ENCODE data around the gene BRAP.
A peak's percentile ranks its signal among the peaks of the same experiment; 100 is the strongest.
"Not testable (repeated sequence)": the region's sequence is repeated elsewhere in the genome, so short reads cannot be mapped to it uniquely, and the experiment has no call there.

Gene BRAP

GRCh38 chr12:111673503-111673902 is 12.3 kb downstream of the BRAP start:
- DNase-seq = peak in 2 of 51 donors; percentile 7 to 9

- no peak for DNase-seq
These were observed 12.9 kb downstream of the BRAP start for GRCh38 chr12:111672822-111673381.

GRCh38 chr12:111664961-111665865 is 20.5 kb downstream of the BRAP start:
- DNase-seq = peak in 33 of 51 donors; percentile 1 to 79 (median 38)

- DNase-seq = no peak
These were observed 21.3 kb downstream of the BRAP start for GRCh38 chr12:111664499-111664898.

GRCh38 chr12:111656016-111656415 is 29.7 kb downstream of the BRAP start:
- DNase-seq = no peak

- DNase-seq = no peak
These were observed 30.4 kb downstream of the BRAP start for GRCh38 chr12:111655356-111655755.

- peak in 7 of 51 donors; percentile 9 to 37 (median 20) for DNase-seq
These were observed 32.2 kb downstream of the BRAP start for GRCh38 chr12:111653596-111653995.

GRCh38 chr12:111652530-111652929 is 33.2 kb downstream of the BRAP start:
- DNase-seq = not testable (repeated sequence)

GRCh38 chr12:111650912-111651311 is 34.8 kb downstream of the BRAP start:
- no peak for DNase-seq

GRCh38 chr12:111645433-111645832 is 40.3 kb downstream of the BRAP start:
- no peak for DNase-seq

- DNase-seq = peak in 4 of 51 donors; percentile 4 to 20 (median 16)
These were observed 42.3 kb downstream of the BRAP start for GRCh38 chr12:111643427-111643826.

- DNase-seq = no peak
These were observed 42.9 kb downstream of the BRAP start for GRCh38 chr12:111642681-111643426.

- DNase-seq = peak in 1 of 51 donors; percentile 9
These were observed 45.2 kb downstream of the BRAP start for GRCh38 chr12:111640506-111640905.

GRCh38 chr12:111638556-111638955 is 47.2 kb downstream of the BRAP start:
- DNase-seq = peak in 1 of 51 donors; percentile 5

GRCh38 chr12:111636209-111636945 is 49.4 kb downstream of the BRAP start:
- peak in 37 of 51 donors; percentile 9 to 75 (median 47) for DNase-seq

- DNase-seq = no peak
These were observed 50.2 kb downstream of the BRAP start for GRCh38 chr12:111635524-111635923.

- DNase-seq = no peak
These were observed 57.1 kb downstream of the BRAP start for GRCh38 chr12:111628505-111629260.

GRCh38 chr12:111626230-111626629 is 59.5 kb downstream of the BRAP start:
- no peak for DNase-seq

GRCh38 chr12:111624540-111624939 is 61.2 kb downstream of the BRAP start:
- no peak for DNase-seq

- DNase-seq = not testable (repeated sequence)
These were observed 67.9 kb downstream of the BRAP start for GRCh38 chr12:111617841-111618240.
